NK-92 (cell line): ENCODE measurements around the gene DBX1.
"Not testable (repeated sequence)": the region's sequence is repeated elsewhere in the genome, so short reads cannot be mapped to it uniquely, and the experiment has no call there.

Experiments
- DNase-seq: peaks from one replicate; lab custom pipeline; 2025; ENCODE audit not compliant: unreplicated experiment; lab: John Stamatoyannopoulos, UW

Gene DBX1

GRCh38 chr11:20161923-20162744 is 1.9 kb upstream of the DBX1 start:
- no peak for DNase-seq

GRCh38 chr11:20161230-20161918 is 1.1 kb upstream of the DBX1 start:
- no peak for DNase-seq

- DNase-seq: no peak
Measured at GRCh38 chr11:20159466-20160381, 551 bp downstream of the DBX1 start.

GRCh38 chr11:20158597-20159257 is 1.5 kb downstream of the DBX1 start:
- no peak for DNase-seq

GRCh38 chr11:20157728-20158127 is 2.5 kb downstream of the DBX1 start:
- no peak for DNase-seq

- no peak for DNase-seq
Measured at GRCh38 chr11:20156876-20157613, 3.2 kb downstream of the DBX1 start.

GRCh38 chr11:20156280-20156875 is 3.9 kb downstream of the DBX1 start:
- DNase-seq: no peak

- no peak for DNase-seq
Measured at GRCh38 chr11:20155683-20156279, 4.5 kb downstream of the DBX1 start.

- DNase-seq: no peak
Measured at GRCh38 chr11:20154381-20154780, 5.9 kb downstream of the DBX1 start.

GRCh38 chr11:20138707-20139106 is 21.6 kb downstream of the DBX1 start:
- DNase-seq: no peak

GRCh38 chr11:20137637-20138036 is 22.6 kb downstream of the DBX1 start:
- DNase-seq: no peak

GRCh38 chr11:20134991-20135736 is 25.1 kb downstream of the DBX1 start:
- DNase-seq: no peak

GRCh38 chr11:20132667-20133039 is 27.6 kb downstream of the DBX1 start:
- DNase-seq: no peak

GRCh38 chr11:20131788-20132666 is 28.2 kb downstream of the DBX1 start:
- DNase-seq: no peak

GRCh38 chr11:20129665-20130064 is 30.6 kb downstream of the DBX1 start:
- DNase-seq: no peak

- DNase-seq: not testable (repeated sequence)
Measured at GRCh38 chr11:20128528-20128825, 31.8 kb downstream of the DBX1 start.

- no peak for DNase-seq
Measured at GRCh38 chr11:20127671-20128527, 32.4 kb downstream of the DBX1 start.
